RWPE2 (cell line): ENCODE measurements around the gene DERL3.

Source experiments
- ATAC-seq: fragments of 200-7000 bp; cut with Tn5 transposase; 3 replicates; pipeline ENCODE4 v1.9.1; 2021; ENCODE audit warnings: low read depth
- DNase-seq: peaks from one replicate; pipeline ENCODE4 v3.0.0-alpha.2; 2020; ENCODE audit warnings: low spot score
- H3K27ac ChIP-seq: fragments of 450-650 bp; 2 replicates; pipeline ENCODE4 v1.5.1; 2017; ENCODE audit warnings: mild to moderate bottlenecking; ENCODE audit not compliant: poor library complexity, severe bottlenecking
- H3K27me3 ChIP-seq: fragments of 250-450 bp; sonication (Bioruptor Pico); 2 replicates; pipeline ENCODE4 v1.5.1; 2021; ENCODE audit warnings: mild to moderate bottlenecking, moderate library complexity; ENCODE audit not compliant: insufficient read depth, poor library complexity, severe bottlenecking
- H3K36me3 ChIP-seq: fragments of 250-450 bp; sonication (Bioruptor Pico); 2 replicates; pipeline ENCODE4 v1.5.1; 2020; ENCODE audit warnings: low read depth, mild to moderate bottlenecking, moderate library complexity
- H3K4me1 ChIP-seq: fragments of 250-450 bp; sonication (Bioruptor Pico); 2 replicates; pipeline ENCODE4 v1.5.1; 2021; ENCODE audit warnings: mild to moderate bottlenecking, moderate library complexity; ENCODE audit not compliant: insufficient read depth, poor library complexity, severe bottlenecking
- H3K4me3 ChIP-seq: fragments of 250-450 bp; sonication (Bioruptor Pico); 2 replicates; pipeline ENCODE4 v1.5.1; 2021; ENCODE audit warnings: mild to moderate bottlenecking, moderate library complexity; ENCODE audit not compliant: severe bottlenecking
- H3K9me3 ChIP-seq: fragments of 250-450 bp; sonication (Bioruptor Pico); 2 replicates; pipeline ENCODE4 v1.5.1; 2021; ENCODE audit warnings: mild to moderate bottlenecking, moderate library complexity; ENCODE audit not compliant: severe bottlenecking
- CTCF ChIP-seq: fragments of 450-650 bp; IDR thresholded peaks from one replicate; pipeline ENCODE4 v1.5.1; 2017; ENCODE audit warnings: mild to moderate bottlenecking, moderate library complexity; ENCODE audit not compliant: poor library complexity, severe bottlenecking

DERL3 gene

DNA sequence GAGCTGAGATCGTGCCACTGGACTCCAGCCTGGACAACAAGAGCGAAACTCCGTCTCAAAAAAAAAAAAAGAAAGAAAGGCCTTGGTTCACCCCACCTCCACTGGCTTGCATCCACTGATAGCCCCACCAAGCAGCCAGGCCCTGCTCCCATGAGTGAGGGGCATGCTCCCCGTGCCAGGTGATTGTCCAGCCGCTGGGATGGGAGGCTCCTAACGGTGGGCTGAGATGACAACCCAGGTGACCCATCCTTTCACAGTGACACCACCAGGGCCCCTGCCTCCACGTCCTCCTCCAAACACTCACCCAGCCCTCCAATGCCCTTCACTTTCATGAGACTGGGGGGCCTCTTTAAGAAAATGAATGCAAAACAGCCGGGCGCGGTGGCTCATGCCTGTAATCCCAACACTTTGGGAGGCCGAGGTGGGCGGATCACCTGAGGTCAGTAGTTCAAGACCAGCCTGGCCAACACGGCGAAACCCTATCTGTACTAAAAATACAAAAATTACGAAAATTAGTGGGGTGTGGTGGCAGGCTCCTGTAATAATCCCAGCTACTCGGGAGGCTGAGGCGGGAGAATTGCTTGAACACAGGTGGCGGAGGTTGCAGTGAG is 8.6 kb upstream of the DERL3 start:
- no peak for TF ChIP-seq CTCF
- Histone ChIP-seq H3K9me3 (no peaks in the 10 kb centered on the region), H3K27me3 (no peaks in the 10 kb centered on the region), H3K36me3 (no peaks in the 10 kb centered on the region), H3K4me1 (peaks cover 10% of the 10 kb centered on the region), H3K27ac (no peak overlapping the region), H3K4me3 (no peak overlapping the region)
- ATAC-seq: no peak
- no peak for DNase-seq

DNA sequence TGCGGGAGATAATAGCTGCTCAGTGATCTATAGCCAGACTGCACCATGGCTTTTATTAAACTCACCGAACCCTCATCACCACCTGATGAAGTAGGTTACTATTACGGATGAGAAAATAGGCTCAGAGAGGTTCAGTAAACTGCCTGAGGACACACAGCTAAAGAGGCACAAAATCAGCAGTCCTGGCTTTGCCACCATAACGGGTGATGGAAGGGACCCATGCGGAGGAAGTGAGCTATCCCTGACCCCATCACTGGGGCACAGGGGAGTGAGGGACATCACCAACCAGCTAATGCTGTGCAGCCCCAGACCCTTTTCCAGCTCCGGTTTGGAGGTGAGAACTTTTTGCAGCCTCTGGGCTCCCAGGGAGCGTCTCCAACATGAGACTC is 7.3 kb upstream of the DERL3 start:
- ATAC-seq (no peak), DNase-seq (no peak)
- Histone ChIP-seq H3K27ac (peak overlapping the region; percentile 42), H3K9me3 (no peaks in the 10 kb centered on the region), H3K4me3 (no peak overlapping the region), H3K27me3 (no peaks in the 10 kb centered on the region), H3K36me3 (no peaks in the 10 kb centered on the region), H3K4me1 (peaks cover 10% of the 10 kb centered on the region)
- no peak for TF ChIP-seq CTCF

GRCh38 chr22:23845265-23846080 is 6.7 kb upstream of the DERL3 start:
- no peaks in the 10 kb centered on the region for H3K9me3 ChIP-seq
- DNase-seq (peak; percentile 32), ATAC-seq (no peak)
- H3K27ac ChIP-seq: peak overlapping the region; percentile 42
- peaks cover 10% of the 10 kb centered on the region for H3K4me1 ChIP-seq
- no peaks in the 10 kb centered on the region for H3K36me3 ChIP-seq
- no peak for TF ChIP-seq CTCF
- H3K27me3 ChIP-seq: no peaks in the 10 kb centered on the region
- H3K4me3 ChIP-seq: no peak overlapping the region

- H3K4me3 ChIP-seq: no peak overlapping the region
- no peak for ATAC-seq
- no peak overlapping the region for H3K27ac ChIP-seq
- peaks cover 10% of the 10 kb centered on the region for H3K4me1 ChIP-seq
- no peaks in the 10 kb centered on the region for H3K27me3 ChIP-seq
- no peak for DNase-seq
- no peak for TF ChIP-seq CTCF
- H3K9me3 ChIP-seq: no peaks in the 10 kb centered on the region
- H3K36me3 ChIP-seq: no peaks in the 10 kb centered on the region
Measured at GRCh38 chr22:23844739-23845202, 6.0 kb upstream of the DERL3 start.

- Histone ChIP-seq H3K4me3 (no peak overlapping the region), H3K36me3 (no peaks in the 10 kb centered on the region), H3K27me3 (no peaks in the 10 kb centered on the region), H3K9me3 (no peaks in the 10 kb centered on the region), H3K4me1 (peaks cover 10% of the 10 kb centered on the region), H3K27ac (no peak overlapping the region)
- no peak for TF ChIP-seq CTCF
- ATAC-seq (no peak), DNase-seq (peak; percentile 44)
Measured at GRCh38 chr22:23842599-23842998, 3.8 kb upstream of the DERL3 start.
